D721Med (cell line): ENCODE results near the gene ECE2.

ENCODE experiments used
- DNase-seq: peaks from one replicate; pipeline ENCODE4 v3.0.0; 2011; ENCODE audit warnings: low spot score; ENCODE audit not compliant: insufficient read length
- FAIRE-seq: peaks from 2 replicates; lab custom pipeline; 2011; peaks lifted over from hg19 to GRCh38; lab: Jason Lieb, UNC
- CTCF ChIP-seq: IDR thresholded peaks from 2 replicates; pipeline ENCODE4 v1.5.1; 2012; ENCODE audit warnings: mild to moderate bottlenecking, control low read depth; ENCODE audit not compliant: insufficient read depth; ENCODE audit errors: missing control alignments

Gene ECE2

DNA sequence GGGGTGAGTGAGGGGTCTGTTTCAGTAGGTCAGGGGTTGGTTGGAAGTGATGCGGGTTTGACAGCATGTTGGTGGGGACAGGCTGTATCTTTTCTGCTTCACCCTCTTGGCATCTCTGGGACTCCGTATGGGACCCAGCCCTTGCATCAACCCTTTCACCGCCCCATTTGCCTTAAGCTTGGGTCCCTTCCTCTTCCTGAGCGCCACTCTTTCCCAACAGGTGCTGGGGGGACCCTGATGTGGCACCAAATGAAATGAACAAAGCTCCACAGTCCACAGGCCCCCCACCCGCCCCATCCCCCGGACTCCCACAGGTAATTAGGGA, 39.7 kb downstream of the ECE2 start:
- DNase-seq (no peak), FAIRE-seq (no peak)
- TF ChIP-seq CTCF: no peak

- DNase-seq (no peak), FAIRE-seq (no peak)
- no peak for TF ChIP-seq CTCF
These were observed 40.2 kb downstream of the ECE2 start for GRCh38 chr3:184315871-184316661.

GRCh38 chr3:184316792-184317191, 41.0 kb downstream of the ECE2 start:
- no peak for FAIRE-seq
- no peak for DNase-seq
- no peak for TF ChIP-seq CTCF

- no peak for TF ChIP-seq CTCF
- FAIRE-seq: no peak
- DNase-seq: no peak
These were observed 41.4 kb downstream of the ECE2 start for GRCh38 chr3:184317201-184317600.

DNA sequence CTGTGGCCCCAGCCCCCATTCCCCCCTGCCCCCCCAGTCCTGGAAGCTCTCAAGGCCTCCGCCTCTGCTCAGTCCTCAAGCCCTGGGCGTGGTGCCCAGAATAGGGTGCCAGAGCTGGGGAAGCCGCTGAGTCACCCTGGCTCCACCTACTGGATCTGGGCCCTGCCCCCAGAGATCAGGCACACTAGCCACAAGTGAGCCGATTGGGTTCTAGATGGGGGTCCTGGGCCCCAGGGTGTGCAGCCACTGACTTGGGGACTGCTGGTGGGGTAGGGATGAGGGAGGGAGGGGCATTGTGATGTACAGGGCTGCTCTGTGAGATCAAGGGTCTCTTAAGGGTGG, 44.3 kb downstream of the ECE2 start:
- TF ChIP-seq CTCF: no peak
- DNase-seq (no peak), FAIRE-seq (no peak)

- no peak for TF ChIP-seq CTCF
- DNase-seq (no peak), FAIRE-seq (no peak)
These were observed 45.8 kb downstream of the ECE2 start for GRCh38 chr3:184321666-184322065.

DNA sequence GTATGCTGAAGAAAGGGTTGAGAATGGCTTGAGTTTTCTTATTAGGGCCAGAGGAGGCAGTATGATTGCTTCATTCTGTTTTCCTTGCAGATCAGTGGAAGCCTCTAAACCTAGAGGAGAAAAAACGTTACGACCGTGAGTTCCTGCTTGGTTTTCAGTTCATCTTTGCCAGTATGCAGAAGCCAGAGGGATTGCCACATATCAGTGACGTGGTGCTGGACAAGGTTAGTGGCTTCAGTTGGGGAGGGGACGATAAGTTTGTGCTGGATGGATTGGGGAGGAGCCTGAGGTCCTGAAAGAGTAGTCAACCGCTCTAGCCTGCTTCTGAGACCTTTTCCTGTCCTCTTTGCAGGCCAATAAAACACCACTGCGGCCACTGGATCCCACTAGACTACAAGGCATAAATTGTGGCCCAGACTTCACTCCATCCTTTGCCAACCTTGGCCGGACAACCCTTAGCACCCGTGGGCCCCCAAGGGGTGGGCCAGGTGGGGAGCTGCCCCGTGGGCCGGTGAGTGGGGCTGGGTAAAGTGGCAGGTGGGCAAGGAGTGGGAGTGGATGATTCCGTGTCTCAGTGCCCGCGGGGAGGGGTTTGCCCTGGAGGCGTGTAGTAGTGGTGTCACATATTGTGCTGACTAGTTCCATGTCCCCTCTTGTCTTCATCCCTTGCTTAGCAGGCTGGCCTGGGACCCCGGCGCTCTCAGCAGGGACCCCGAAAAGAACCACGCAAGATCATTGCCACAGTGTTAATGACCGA, 47.1 kb downstream of the ECE2 start:
- FAIRE-seq (no peak), DNase-seq (peak; percentile 5)
- TF ChIP-seq CTCF: no peak
